ENCODE data around the gene COL4A3. TPM values are rescaled to one million over a fixed set of nuclear protein-coding genes. Genes with fewer than 3 reads are reported as not detected.

The COL4A3 gene
- total RNA-seq, 6 donors from 2014 or later = 32.9 to 129 (median 60.6) TPM

DNA sequence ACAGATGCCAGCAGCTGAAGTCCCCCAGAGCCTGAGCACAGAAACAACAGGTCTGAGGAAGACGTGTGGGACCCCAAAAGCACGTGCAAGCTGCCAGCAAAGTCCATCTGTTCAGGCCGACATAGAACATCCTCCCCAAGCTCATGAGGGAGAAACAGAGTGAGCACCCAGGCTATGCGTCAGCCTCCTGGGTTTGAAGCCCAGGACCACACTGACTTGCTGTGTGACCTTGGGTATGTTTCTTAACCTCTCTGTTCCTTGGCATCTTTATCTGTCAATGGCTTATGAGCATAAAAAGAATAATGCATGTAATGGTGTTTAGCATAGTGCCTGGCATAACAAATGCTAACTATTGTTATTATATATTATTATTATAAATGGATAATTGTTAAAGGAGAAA is 40.7 kb upstream of the COL4A3 start:
- Histone ChIP-seq H3K27ac (no peak overlapping the region), H3K27me3 (no peaks in the 10 kb centered on the region), H3K36me3 (no peaks in the 10 kb centered on the region), H3K9me3 (no peaks in the 10 kb centered on the region), H3K4me1 (no peaks in the 10 kb centered on the region), H3K4me3 (no peak overlapping the region)
- WGBS, 2 donors = 72 to 88% methylated on average over 4 of the region's 4 CpGs
- DNase-seq = no peak
- no peak for ATAC-seq (ENCODE audit: low FRiP score in 2 of 2)
- TF ChIP-seq EP300 (IDR thresholded peaks at IDR 0.05) (no peak), POLR2AphosphoS5 (IDR thresholded peaks at IDR 0.05) (no peak), POLR2A (IDR thresholded peaks at IDR 0.05) (no peak)
- TF ChIP-seq, protein P1, sequence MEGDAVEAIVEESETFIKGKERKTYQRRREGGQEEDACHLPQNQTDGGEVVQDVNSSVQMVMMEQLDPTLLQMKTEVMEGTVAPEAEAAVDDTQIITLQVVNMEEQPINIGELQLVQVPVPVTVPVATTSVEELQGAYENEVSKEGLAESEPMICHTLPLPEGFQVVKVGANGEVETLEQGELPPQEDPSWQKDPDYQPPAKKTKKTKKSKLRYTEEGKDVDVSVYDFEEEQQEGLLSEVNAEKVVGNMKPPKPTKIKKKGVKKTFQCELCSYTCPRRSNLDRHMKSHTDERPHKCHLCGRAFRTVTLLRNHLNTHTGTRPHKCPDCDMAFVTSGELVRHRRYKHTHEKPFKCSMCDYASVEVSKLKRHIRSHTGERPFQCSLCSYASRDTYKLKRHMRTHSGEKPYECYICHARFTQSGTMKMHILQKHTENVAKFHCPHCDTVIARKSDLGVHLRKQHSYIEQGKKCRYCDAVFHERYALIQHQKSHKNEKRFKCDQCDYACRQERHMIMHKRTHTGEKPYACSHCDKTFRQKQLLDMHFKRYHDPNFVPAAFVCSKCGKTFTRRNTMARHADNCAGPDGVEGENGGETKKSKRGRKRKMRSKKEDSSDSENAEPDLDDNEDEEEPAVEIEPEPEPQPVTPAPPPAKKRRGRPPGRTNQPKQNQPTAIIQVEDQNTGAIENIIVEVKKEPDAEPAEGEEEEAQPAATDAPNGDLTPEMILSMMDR (IDR thresholded peaks at IDR 0.05) = no peak

DNA sequence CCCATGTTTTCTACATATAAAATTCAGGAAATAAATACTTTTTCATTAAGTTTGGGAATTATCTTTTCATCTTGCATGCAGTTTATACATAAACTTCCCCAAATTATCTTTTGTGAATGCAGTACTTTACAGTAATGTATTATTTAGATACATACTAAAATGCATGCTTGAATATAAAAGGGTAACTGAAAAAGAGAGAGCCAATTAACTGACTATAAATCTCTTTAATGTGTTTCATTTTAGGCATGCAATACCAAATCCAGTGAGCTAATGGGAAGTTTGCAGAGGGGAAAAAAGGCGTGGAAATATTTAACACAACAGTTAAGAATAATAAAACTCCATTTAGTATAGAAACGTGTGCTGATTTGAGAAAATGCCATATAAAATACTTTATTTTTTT is 39.6 kb upstream of the COL4A3 start:
- TF ChIP-seq, protein P1 (IDR thresholded peaks at IDR 0.05) = no peak
- TF ChIP-seq EP300 (IDR thresholded peaks at IDR 0.05) (no peak), POLR2AphosphoS5 (IDR thresholded peaks at IDR 0.05) (no peak), POLR2A (IDR thresholded peaks at IDR 0.05) (no peak)
- Histone ChIP-seq H3K9me3 (no peaks in the 10 kb centered on the region), H3K4me1 (no peaks in the 10 kb centered on the region), H3K4me3 (no peak overlapping the region), H3K36me3 (no peaks in the 10 kb centered on the region), H3K27ac (no peak overlapping the region), H3K27me3 (no peaks in the 10 kb centered on the region)
- no peak for DNase-seq
- 78 to 81% methylated on average over 2 of the region's 2 CpGs for WGBS, 2 donors
- no peak for ATAC-seq (ENCODE audit: low FRiP score in 2 of 2)

DNA sequence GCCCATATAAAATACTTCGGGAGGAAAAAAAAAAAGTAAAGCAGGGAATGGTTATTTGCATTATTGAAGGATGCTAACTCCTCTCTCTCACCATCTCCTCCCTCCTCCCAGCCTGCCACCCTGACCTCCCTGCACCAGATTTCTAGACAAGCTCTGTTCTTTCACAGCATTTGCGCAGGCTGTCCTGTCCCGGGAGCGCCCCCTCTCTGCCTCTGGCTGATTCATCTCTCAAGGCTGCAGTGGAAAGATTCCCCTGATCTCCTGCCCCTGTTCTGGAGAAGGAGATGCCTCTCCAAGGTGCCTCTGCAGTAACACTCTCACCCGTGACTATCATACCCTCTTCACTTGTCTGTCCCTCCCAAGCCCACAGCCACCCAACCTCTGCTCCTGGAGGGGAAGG is 38.9 kb upstream of the COL4A3 start:
- Histone ChIP-seq H3K9me3 (no peaks in the 10 kb centered on the region), H3K4me1 (no peaks in the 10 kb centered on the region), H3K27me3 (no peaks in the 10 kb centered on the region), H3K27ac (no peak overlapping the region), H3K4me3 (no peak overlapping the region), H3K36me3 (no peaks in the 10 kb centered on the region)
- no peak for ATAC-seq (ENCODE audit: low FRiP score in 2 of 2)
- DNase-seq = no peak
- TF ChIP-seq POLR2A (IDR thresholded peaks at IDR 0.05) (no peak), EP300 (IDR thresholded peaks at IDR 0.05) (no peak), POLR2AphosphoS5 (IDR thresholded peaks at IDR 0.05) (no peak)
- TF ChIP-seq, protein P1 (IDR thresholded peaks at IDR 0.05) = no peak
- WGBS, 2 donors = 79 to 87% methylated on average over 5 of the region's 5 CpGs

DNA sequence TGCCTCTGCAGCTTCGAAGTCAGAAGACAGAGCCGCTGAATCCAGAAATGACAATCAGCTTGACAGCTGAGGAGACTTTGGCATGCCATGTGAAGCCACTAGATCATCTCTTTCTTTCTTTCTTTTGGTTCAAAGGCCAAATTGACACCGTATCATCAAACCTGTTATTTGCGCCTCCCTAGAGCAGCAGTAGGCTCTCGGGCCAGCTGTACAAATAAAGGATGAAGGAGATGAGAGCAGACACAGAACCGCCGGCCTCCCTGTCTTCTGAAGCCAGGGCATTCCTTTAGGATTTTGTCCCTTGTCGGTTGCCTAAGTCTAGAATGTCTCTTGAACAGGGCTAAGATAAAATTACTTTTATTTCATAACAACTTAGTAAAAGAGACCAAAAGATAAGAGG is 37.2 kb upstream of the COL4A3 start:
- no peak overlapping the region for H3K4me3 ChIP-seq
- no peaks in the 10 kb centered on the region for H3K9me3 ChIP-seq
- no peaks in the 10 kb centered on the region for H3K4me1 ChIP-seq
- ATAC-seq (ENCODE audit: low FRiP score in 2 of 2) = no peak
- TF ChIP-seq POLR2A (IDR thresholded peaks at IDR 0.05) (no peak), EP300 (IDR thresholded peaks at IDR 0.05) (no peak), POLR2AphosphoS5 (IDR thresholded peaks at IDR 0.05) (no peak)
- TF ChIP-seq, protein P1 (IDR thresholded peaks at IDR 0.05) = no peak
- 41 to 56% methylated on average over 8 of the region's 8 CpGs for WGBS, 2 donors
- no peak overlapping the region for H3K27ac ChIP-seq
- no peaks in the 10 kb centered on the region for H3K27me3 ChIP-seq
- no peak for DNase-seq
- no peaks in the 10 kb centered on the region for H3K36me3 ChIP-seq

DNA sequence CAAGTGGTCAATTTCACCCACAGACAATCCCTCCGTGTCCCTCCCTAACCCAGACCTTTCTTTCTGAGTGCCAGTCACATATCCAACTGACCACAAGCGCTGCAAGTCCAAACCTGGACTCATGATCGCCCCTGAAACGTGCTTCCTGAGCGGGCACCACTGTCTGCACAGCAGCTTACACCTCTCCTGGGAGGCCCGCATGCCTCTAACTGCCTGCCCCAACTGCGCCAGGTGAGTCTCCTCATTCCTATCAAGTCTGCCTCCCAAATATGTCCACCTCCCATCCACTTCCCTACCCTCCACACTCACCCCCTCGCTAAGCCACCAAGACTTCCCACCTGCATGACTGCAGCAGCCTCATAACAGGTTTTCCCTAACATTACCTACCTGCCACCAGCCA is 33.8 kb upstream of the COL4A3 start:
- TF ChIP-seq, protein P1 (IDR thresholded peaks at IDR 0.05) = no peak
- TF ChIP-seq EP300 (IDR thresholded peaks at IDR 0.05) (no peak), POLR2AphosphoS5 (IDR thresholded peaks at IDR 0.05) (no peak), POLR2A (IDR thresholded peaks at IDR 0.05) (no peak)
- no peak overlapping the region for H3K27ac ChIP-seq
- WGBS, 2 donors = 85 to 91% methylated on average over 8 of the region's 8 CpGs
- H3K27me3 ChIP-seq = no peaks in the 10 kb centered on the region
- no peaks in the 10 kb centered on the region for H3K36me3 ChIP-seq
- H3K4me3 ChIP-seq = no peak overlapping the region
- DNase-seq (no peak), ATAC-seq (ENCODE audit: low FRiP score in 2 of 2) (no peak)
- no peaks in the 10 kb centered on the region for H3K4me1 ChIP-seq
- H3K9me3 ChIP-seq = no peaks in the 10 kb centered on the region
